Stimulated activated memory B cell treated with anti-CD40 and anti-IgM and Interleukin-4, amounts not matched to agents 10 μg/mL and 1 μg/mL and 100 μg/mL, for 72 hours (primary cell): ENCODE data around the gene RTP1.
"Not testable (repeated sequence)": the region's sequence is repeated elsewhere in the genome, so short reads cannot be mapped to it uniquely, and the experiment has no call there.

Experiments
- ATAC-seq: fragments of 150-1000 bp; cut with Tn5 transposase; 2 replicates; pipeline ENCODE4 v1.10.0; 2021
- H3K27ac Mint-ChIP-seq: one replicate; pipeline ENCODE4 v1.8.0; 2022; ENCODE audit warnings: mild to moderate bottlenecking, mixed read lengths
- H3K27me3 Mint-ChIP-seq: one replicate; pipeline ENCODE4 v1.8.0; 2022; ENCODE audit warnings: mixed read lengths
- H3K36me3 Mint-ChIP-seq: one replicate; pipeline ENCODE4 v1.8.0; 2022; ENCODE audit warnings: mixed read lengths
- H3K4me1 Mint-ChIP-seq: one replicate; pipeline ENCODE4 v1.8.0; 2022; ENCODE audit warnings: mixed read lengths
- H3K4me3 Mint-ChIP-seq: one replicate; pipeline ENCODE4 v1.8.0; 2022; ENCODE audit warnings: mild to moderate bottlenecking, moderate library complexity, mixed read lengths
- H3K9me3 Mint-ChIP-seq: one replicate; pipeline ENCODE4 v1.8.0; 2022; ENCODE audit warnings: mixed read lengths

Gene RTP1

DNA sequence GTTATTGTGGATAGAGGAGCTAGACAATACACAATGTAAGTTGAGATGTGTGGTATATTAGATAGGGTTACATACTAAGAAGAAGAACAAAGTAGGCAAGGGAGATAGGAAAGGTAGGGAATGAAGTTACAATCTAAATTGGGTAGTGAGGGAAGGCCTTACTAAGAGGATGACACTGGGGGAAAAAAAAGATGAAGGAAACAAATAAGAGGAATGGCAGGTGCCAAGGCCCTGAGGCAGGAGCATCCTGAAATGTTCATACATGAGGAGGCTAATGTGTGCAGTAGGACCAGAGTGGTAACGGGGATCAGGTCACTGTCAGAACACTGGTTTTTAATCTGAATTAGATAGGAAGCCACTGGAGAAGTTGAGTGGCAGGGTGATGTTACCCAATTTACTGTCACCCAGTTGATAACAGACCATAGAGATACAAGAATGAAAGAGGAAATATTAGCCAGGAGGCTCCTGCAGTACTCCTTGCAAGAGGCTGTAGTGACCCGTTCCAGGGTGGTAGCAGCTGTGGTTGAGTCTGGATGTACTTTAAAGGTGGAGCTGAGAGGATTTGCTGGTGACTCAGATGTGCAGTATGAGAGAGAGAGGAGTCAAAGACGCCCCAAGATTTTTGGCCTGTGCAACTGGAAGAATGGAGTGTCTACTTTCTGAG lies 14.4 kb downstream of the RTP1 start:
- Mint-ChIP-seq H3K9me3 (peaks cover 3% of the 10 kb centered on the region), H3K4me3 (no peak overlapping the region), H3K36me3 (peaks cover 8% of the 10 kb centered on the region), H3K4me1 (no peaks in the 10 kb centered on the region), H3K27me3 (peaks cover 36% of the 10 kb centered on the region), H3K27ac (no peak overlapping the region)
- ATAC-seq, result no peak

DNA sequence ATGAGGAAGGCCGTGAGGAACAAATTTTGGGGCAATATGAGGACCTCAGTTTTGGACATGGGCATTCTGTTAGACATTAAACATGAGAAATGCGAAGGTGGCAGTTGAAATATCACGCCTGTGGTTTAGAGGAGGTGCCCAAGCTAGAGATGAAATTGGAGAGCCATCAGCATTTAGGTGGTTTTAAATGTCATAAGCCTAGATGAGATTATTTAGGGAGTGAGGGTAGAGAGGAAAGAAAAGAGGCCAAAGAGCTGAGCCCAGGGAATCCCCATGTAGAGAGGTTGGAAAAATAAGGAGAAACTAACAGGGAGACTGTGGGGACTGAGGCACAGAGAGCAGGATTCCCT lies 14.9 kb downstream of the RTP1 start:
- no peaks in the 10 kb centered on the region for H3K4me1 Mint-ChIP-seq
- no peak for ATAC-seq
- H3K36me3 Mint-ChIP-seq, result peaks cover 8% of the 10 kb centered on the region
- peaks cover 33% of the 10 kb centered on the region for H3K27me3 Mint-ChIP-seq
- H3K4me3 Mint-ChIP-seq, result no peak overlapping the region
- no peak overlapping the region for H3K27ac Mint-ChIP-seq
- peaks cover 3% of the 10 kb centered on the region for H3K9me3 Mint-ChIP-seq

DNA sequence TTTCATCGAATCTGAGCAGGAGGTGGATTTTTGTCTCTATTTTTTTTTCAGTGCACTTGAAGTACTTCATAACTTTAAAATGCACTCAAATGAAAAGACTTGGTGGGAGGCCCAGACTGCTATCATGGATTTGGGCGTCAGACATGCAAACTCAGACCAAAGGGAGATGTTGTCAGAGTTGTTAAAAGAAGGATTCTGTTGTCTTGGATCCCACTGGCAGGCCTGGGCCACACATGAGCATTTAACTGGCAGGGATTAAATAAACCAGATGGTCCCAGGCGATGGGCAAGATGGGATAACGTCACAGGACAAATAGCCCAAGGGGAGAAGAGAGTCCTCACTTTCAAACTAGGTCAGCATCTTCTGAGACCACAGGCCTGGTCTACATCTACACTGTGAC lies 15.4 kb downstream of the RTP1 start:
- ATAC-seq, result no peak
- Mint-ChIP-seq H3K36me3 (peaks cover 4% of the 10 kb centered on the region), H3K27me3 (peaks cover 30% of the 10 kb centered on the region), H3K27ac (no peak overlapping the region), H3K4me3 (no peak overlapping the region), H3K9me3 (peaks cover 3% of the 10 kb centered on the region), H3K4me1 (no peaks in the 10 kb centered on the region)

DNA sequence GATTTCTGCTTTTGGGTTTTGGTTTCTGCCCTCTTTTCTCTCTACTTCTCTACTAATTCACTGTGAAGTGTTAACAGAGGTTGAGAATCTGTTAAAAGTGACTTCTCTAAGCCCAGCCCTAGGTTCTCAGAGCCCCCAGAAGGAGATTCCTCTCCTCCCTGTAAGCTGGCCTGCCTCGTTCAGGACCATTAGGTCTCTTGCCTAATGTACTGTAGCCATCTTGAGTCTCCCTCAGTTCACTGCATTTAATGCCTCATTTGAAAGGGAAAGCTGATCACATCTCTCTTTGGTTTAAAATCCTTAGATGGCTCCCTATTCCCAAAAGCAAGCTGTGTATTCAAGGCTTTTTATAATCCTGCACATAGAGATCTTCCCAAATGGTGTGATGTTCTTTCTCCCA lies 16.3 kb downstream of the RTP1 start:
- no peaks in the 10 kb centered on the region for H3K36me3 Mint-ChIP-seq
- H3K4me3 Mint-ChIP-seq, result no peak overlapping the region
- H3K27me3 Mint-ChIP-seq, result peaks cover 23% of the 10 kb centered on the region
- no peaks in the 10 kb centered on the region for H3K9me3 Mint-ChIP-seq
- no peak overlapping the region for H3K27ac Mint-ChIP-seq
- ATAC-seq, result no peak
- no peaks in the 10 kb centered on the region for H3K4me1 Mint-ChIP-seq

DNA sequence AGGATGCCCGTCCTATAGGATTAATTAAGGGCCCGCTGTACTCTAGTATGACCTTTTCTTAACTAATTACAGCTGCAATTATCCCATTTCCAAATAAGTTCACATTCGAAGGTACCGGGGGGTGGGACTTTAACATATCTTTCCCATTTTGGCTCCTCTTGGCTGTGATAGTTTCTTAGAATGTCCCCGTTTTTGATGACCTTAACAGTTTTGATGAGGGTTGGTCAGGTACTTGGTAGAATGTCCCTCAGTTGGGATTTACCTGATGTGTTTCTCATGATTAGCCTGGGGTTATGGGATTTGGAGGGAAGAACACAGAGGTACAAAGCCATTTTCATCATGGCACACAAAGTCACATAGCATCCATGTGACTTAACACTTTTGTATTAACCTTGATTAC lies 18.2 kb downstream of the RTP1 start:
- Mint-ChIP-seq H3K27ac (no peak overlapping the region), H3K4me3 (no peak overlapping the region), H3K4me1 (no peaks in the 10 kb centered on the region), H3K36me3 (no peaks in the 10 kb centered on the region), H3K9me3 (no peaks in the 10 kb centered on the region), H3K27me3 (peaks cover 16% of the 10 kb centered on the region)
- ATAC-seq, result no peak

DNA sequence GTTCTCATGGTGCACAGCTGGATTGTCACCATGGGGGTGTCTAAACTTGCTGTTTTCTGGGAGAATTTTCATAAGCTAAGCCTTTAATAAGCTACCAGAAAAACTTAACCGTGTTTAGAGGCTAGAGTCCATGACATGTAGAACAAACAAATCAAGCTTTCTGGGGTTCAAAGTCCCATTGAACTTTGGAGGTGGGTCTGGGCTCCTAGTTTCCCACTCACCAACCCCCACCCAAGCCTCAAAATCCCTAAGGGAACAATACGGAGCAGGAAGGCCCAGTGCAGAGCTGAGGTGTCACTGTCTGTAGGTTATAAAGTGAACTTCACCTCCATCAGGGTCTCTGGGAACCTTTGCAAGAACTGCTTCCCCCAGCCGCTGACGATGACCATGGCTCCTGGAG lies 25.5 kb downstream of the RTP1 start:
- Mint-ChIP-seq H3K4me1 (no peaks in the 10 kb centered on the region), H3K27ac (no peak overlapping the region), H3K27me3 (peaks cover 13% of the 10 kb centered on the region), H3K36me3 (no peaks in the 10 kb centered on the region), H3K4me3 (no peak overlapping the region), H3K9me3 (no peaks in the 10 kb centered on the region)
- ATAC-seq, result no peak

DNA sequence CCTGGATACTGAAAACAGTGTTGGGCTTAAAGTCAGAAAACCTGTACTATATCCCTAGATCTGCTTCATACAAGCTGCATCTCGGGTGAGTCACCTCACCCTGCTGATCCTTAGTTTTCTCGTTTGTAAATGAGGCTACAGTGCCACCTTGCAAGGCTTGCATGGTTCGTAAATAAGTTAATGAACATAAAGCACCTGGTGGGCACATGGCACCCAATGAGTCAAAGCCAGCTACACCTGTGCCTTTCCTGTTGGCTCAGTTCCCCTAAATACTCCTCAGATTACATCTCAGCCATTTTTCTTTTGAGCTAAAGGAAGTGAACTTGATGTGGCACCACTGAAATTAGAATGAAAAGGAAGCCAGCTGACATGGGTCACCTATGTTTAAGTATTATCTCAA lies 26.5 kb downstream of the RTP1 start:
- Mint-ChIP-seq H3K27ac (no peak overlapping the region), H3K27me3 (peaks cover 23% of the 10 kb centered on the region), H3K4me1 (no peaks in the 10 kb centered on the region), H3K4me3 (no peak overlapping the region), H3K36me3 (no peaks in the 10 kb centered on the region), H3K9me3 (no peaks in the 10 kb centered on the region)
- peak; percentile 37 for ATAC-seq

DNA sequence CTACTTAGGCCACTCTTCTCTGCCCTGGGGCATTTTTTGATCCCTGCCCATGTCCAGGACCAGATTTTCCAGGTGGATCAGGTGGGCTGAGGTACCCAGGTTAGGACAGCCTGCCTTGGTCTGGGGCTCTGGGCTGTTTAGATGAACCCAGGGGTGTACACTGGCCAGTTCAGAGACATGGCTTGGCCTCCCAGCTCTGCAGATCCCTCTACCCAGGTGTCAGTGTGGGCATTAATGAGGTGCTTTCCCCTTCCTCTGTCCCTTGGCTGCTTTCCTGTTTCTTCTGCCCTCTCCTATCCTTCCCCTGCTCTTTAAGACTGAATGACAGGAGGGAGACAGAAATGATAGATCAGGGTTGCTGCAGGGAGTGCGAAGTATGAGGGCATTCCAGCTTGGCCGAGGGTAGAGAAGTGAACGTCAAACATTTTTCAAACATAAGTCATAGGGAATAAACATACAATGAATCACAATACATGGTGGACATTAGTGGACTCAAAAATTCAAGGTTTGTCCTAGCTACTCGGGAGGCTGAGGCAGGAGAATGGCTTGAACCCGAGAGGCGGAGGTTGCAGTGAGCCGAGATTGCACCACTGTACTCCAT lies 30.5 kb downstream of the RTP1 start:
- no peaks in the 10 kb centered on the region for H3K36me3 Mint-ChIP-seq
- H3K27me3 Mint-ChIP-seq, result peaks cover 21% of the 10 kb centered on the region
- ATAC-seq, result no peak
- no peaks in the 10 kb centered on the region for H3K9me3 Mint-ChIP-seq
- no peak overlapping the region for H3K4me3 Mint-ChIP-seq
- no peak overlapping the region for H3K27ac Mint-ChIP-seq
- no peaks in the 10 kb centered on the region for H3K4me1 Mint-ChIP-seq

DNA sequence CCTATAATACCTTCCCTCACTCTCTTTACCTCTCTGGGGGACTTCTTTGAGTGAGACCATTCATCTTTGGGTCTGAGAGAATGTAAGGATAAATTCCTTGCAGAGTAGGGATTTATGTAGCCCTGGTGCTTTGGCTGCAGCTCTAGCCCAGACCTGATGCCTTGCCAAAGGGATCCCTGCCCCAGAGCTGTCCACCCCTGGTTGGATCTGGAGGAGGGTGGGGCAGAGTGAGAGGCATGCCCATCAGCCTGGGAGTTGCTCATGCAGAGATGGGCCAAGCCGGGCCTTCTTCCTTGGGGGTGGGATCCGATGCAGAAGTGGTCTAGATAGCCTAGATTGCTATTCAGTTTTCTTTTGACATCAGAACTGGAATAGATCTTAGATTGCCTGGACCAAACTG lies 31.5 kb downstream of the RTP1 start:
- Mint-ChIP-seq H3K4me3 (no peak overlapping the region), H3K27ac (no peak overlapping the region), H3K27me3 (peaks cover 21% of the 10 kb centered on the region), H3K9me3 (no peaks in the 10 kb centered on the region), H3K36me3 (no peaks in the 10 kb centered on the region), H3K4me1 (no peaks in the 10 kb centered on the region)
- ATAC-seq, result no peak

DNA sequence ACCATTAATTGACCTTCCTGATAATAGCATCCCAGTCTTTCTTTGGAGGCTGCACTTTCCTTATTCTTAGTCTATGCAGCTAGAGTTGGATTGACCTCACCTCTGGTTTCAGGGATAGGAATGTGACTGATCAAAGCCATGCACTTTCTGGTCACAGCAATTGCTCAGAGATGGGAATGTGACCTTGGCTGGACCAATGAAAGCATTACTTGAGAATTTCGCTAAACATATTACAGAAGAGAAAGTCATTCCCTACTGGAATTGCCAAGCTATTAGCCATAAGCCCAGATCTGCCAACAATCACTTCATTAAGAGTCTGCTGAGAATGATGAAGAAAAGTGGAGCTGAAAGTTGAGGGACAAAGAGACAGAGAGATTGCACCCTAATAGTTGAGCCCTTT lies 32.7 kb downstream of the RTP1 start:
- ATAC-seq, result no peak
- H3K4me1 Mint-ChIP-seq, result no peaks in the 10 kb centered on the region
- H3K27me3 Mint-ChIP-seq, result peaks cover 21% of the 10 kb centered on the region
- H3K27ac Mint-ChIP-seq, result no peak overlapping the region
- no peak overlapping the region for H3K4me3 Mint-ChIP-seq
- no peaks in the 10 kb centered on the region for H3K36me3 Mint-ChIP-seq
- H3K9me3 Mint-ChIP-seq, result no peaks in the 10 kb centered on the region

DNA sequence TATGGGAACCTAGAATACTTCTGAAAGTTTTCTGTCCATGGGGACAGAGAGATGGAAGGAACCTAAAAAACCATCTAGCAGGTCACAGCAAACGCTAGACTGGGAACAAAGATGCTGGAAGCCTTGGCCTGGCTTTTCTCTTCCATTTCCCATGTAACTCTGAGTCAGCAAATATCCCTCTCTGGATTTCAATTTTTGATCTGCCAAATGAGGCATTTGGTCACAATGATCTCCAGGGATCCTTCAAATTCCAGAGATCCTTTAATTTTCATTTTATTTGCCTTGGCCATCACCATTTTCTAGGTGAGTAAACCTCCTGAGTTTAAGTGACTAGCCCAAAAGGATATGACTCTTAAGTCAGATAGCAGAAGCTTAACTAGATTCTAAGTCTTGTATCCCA lies 39.7 kb downstream of the RTP1 start:
- H3K4me1 Mint-ChIP-seq, result no peaks in the 10 kb centered on the region
- H3K36me3 Mint-ChIP-seq, result no peaks in the 10 kb centered on the region
- ATAC-seq, result no peak
- no peak overlapping the region for H3K27ac Mint-ChIP-seq
- H3K27me3 Mint-ChIP-seq, result no peaks in the 10 kb centered on the region
- H3K9me3 Mint-ChIP-seq, result peaks cover 6% of the 10 kb centered on the region
- H3K4me3 Mint-ChIP-seq, result no peak overlapping the region

DNA sequence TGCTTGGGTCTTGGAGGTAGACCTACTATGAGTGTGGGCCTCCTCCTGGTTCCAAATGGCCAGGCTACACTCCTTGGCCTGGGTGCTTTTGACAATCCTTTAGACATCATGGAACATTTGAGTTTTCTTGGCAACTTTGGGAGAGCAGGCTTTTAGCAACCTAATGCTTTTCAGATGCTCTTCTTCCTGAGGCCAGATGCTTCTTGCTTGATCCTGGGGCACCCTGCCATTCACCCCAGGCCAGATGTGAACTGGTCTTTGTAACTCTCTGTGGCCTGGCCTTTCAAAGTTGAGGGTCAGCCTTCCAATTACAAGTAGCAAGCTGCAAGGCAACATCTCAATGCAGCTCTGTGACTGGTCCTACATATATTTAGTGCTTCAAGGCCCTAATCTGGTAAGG lies 40.5 kb downstream of the RTP1 start:
- no peak overlapping the region for H3K27ac Mint-ChIP-seq
- no peak for ATAC-seq
- H3K9me3 Mint-ChIP-seq, result peaks cover 6% of the 10 kb centered on the region
- H3K27me3 Mint-ChIP-seq, result no peaks in the 10 kb centered on the region
- no peaks in the 10 kb centered on the region for H3K4me1 Mint-ChIP-seq
- no peak overlapping the region for H3K4me3 Mint-ChIP-seq
- no peaks in the 10 kb centered on the region for H3K36me3 Mint-ChIP-seq

DNA sequence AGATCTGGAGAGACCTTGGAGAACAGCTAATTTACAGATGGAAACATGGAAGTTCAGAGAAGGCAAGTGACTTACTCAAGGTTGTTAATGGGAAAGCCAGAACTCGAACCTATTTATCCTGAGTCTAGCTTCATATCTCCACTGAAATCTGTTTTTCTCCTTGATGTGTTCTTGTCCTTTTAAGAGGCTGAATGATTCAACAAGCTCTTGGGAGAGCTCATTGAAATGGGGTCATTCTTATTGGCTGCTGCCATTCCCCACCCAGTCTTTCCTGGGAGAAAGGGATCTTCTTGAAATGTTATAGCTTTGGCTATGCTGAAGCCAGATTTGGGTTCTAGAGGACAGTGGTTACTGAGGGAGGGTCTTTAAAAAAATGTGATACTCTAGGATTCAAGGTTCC lies 41.0 kb downstream of the RTP1 start:
- ATAC-seq, result no peak

DNA sequence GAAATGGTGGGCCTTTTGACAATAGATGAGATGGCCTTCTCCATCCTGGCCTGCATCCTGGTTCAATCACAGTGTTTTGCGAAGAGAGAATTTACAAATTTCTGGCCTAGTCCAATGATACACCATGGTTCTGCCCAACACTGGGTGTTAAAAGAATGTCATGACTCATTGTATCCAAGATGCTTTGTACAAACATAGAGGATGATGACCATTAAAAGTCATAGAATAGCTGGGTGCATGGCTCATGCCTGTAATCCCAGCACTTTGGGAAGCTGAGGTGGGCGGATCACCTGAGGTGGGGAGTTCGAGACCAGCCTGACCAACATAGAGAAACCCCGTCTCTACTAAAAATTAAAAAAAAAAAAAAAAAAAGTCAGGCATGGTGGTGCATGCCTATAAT lies 41.5 kb downstream of the RTP1 start:
- ATAC-seq, H3K9me3 Mint-ChIP-seq, H3K36me3 Mint-ChIP-seq, H3K4me1 Mint-ChIP-seq, H3K27me3 Mint-ChIP-seq, H3K27ac Mint-ChIP-seq, H3K4me3 Mint-ChIP-seq: not testable (repeated sequence)

More for the DNA sequence above, 41.0 kb downstream of the RTP1 start:
- Mint-ChIP-seq H3K36me3 (no peaks in the 10 kb centered on the region), H3K4me3 (no peak overlapping the region), H3K27me3 (no peaks in the 10 kb centered on the region), H3K27ac (no peak overlapping the region), H3K4me1 (no peaks in the 10 kb centered on the region), H3K9me3 (peaks cover 6% of the 10 kb centered on the region)

DNA sequence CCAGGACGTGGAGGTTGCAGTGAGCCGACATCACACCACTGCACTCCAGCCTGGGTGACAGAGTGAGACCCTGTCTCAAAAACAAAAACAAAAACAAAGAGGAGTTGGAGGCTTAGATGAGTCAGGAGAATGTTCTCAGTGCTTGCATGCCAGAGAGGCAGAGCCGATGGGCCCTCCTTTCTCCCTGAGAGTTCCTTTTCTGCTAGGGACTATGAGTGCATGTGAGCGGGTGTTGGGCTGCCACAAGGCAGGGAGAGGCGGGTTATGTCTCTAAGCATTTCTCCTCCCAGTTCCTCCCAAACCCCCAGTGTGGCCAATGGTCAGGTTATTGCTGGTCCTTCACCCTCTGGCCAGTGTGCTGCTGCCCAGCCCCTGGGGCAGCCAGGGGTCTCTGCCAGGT lies 45.1 kb downstream of the RTP1 start:
- no peak overlapping the region for H3K27ac Mint-ChIP-seq
- peaks cover 12% of the 10 kb centered on the region for H3K27me3 Mint-ChIP-seq
- H3K9me3 Mint-ChIP-seq, result peaks cover 6% of the 10 kb centered on the region
- H3K36me3 Mint-ChIP-seq, result no peaks in the 10 kb centered on the region
- H3K4me3 Mint-ChIP-seq, result no peak overlapping the region
- ATAC-seq, result no peak
- peaks cover 6% of the 10 kb centered on the region for H3K4me1 Mint-ChIP-seq

DNA sequence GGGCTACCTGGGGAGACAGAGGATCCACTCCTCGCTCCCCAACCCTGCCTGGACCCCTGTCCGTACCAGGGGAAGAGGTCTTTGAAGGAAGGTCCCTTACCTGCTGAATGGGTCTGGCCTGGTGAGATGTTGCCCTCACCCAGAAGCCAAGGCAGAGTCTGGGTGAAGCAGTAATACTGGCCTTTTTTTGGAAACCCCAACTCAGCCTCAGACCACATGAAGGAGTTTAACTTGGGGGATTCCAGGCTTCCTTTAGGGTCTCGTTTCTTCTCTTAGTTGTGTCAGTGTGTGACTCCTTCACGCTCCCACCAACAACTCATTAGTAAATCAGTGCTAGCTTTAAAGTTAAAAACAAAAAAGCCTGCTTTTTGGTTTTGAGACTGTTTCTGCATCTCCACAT lies 45.6 kb downstream of the RTP1 start:
- H3K27ac Mint-ChIP-seq, result no peak overlapping the region
- H3K4me3 Mint-ChIP-seq, result no peak overlapping the region
- H3K36me3 Mint-ChIP-seq, result no peaks in the 10 kb centered on the region
- no peak for ATAC-seq
- peaks cover 10% of the 10 kb centered on the region for H3K4me1 Mint-ChIP-seq
- H3K27me3 Mint-ChIP-seq, result peaks cover 12% of the 10 kb centered on the region
- H3K9me3 Mint-ChIP-seq, result peaks cover 6% of the 10 kb centered on the region
